Adipose tissue (tissue), 3 donors: Measurements from ENCODE around the gene DLG1. TPM values are rescaled to one million over a fixed set of nuclear protein-coding genes. Genes with fewer than 3 reads are reported as not detected.

Experiments
- H3K27ac ChIP-seq: one replicate; pipeline ENCODE4 v1.5.1; 2013; ENCODE audit warnings: low read depth, low read length
- WGBS, 3 donors: extraction: QIAGEN DNeasy Blood & Tissue Kit; methylation state at CpG; one replicate each; pipeline ENCODE4 v1.1.7; 2013; 5-methylcytosine and 5-hydroxymethylcytosine counted together
- polyA plus RNA-seq, 3 donors: library from polyadenylated mRNA; stranded (reverse); fragments of 200-250 nt; gene quantifications; one replicate each; pipeline ENCODE4 v1.2.3, GENCODE V29; 2013
- donor health status: healthy with polysubstance abuse.
- donor health status: Bipolar disorder and iron deficiency.
- donor health status: healthy.

Gene DLG1
- polyA plus RNA-seq, 3 donors: 9.1 to 23.3 (median 16.2) TPM

GRCh38 chr3:197259096-197259495 lies 39.3 kb downstream of the DLG1 start:
- WGBS, 3 donors: 65 to 83% (median 82%) methylated on average over 2 of the region's 2 CpGs
- no peak overlapping the region for H3K27ac ChIP-seq

- no peak overlapping the region for H3K27ac ChIP-seq
- WGBS, 3 donors: 55 to 67% (median 60%) methylated on average over 6 of the region's 6 CpGs
Observed at GRCh38 chr3:197258168-197258755, 40.1 kb downstream of the DLG1 start.

- no peak overlapping the region for H3K27ac ChIP-seq
- WGBS, 3 donors: 81 to 91% (median 83%) methylated on average over 5 of the region's 5 CpGs
Observed at GRCh38 chr3:197257711-197258110, 40.7 kb downstream of the DLG1 start.

DNA sequence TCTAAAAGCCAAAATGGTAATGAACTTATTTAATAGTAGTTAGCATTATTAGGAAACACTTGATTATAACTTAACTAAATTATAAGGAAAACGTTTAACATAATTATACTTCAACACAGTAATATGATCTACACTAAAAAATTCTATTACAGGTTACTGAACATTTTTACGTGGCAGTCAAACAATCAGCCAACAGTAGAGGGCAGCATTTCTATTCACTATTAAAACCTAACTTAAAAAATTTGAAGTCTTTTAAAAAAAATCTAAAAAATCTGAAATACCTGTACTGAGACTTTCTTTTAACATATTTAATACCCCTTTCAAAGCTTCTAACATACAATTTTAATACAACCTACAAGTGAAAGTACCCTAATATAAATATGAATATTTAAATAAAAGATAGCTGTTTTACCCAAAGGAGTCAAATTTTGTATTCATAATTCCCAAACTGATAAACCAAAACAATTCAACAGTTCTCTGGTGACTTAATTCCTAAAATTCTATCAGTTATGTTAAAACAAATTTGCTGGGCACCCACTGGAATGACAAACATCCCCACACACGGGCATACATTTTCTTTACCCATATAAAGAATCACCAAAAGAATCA lies 41.5 kb downstream of the DLG1 start:
- H3K27ac ChIP-seq: no peak overlapping the region
- WGBS, 3 donors: 20 to 26% (median 21%) methylated on average over 3 of the region's 3 CpGs

DNA sequence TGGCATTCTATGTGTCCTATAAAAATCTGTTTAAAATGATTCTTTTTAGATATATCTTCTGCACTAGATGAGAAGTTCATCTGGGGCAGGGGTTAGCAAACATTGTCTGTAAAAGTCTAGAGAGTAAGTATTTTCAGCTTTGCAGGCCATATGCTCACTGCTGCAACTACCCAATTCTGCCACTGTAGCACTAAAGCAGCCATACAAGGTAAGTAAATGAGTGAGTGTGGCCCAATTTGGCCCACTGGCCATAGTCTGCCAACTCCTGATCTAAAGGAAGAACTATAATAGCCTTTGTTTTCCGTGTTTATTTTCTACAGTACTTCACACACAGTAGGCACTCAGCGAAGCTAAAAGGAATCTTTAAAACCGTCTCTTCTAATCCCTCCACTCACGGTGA lies 42.3 kb downstream of the DLG1 start:
- H3K27ac ChIP-seq: no peak overlapping the region
- 79 to 86% (median 82%) methylated on average over 4 of the region's 4 CpGs for WGBS, 3 donors

GRCh38 chr3:197253238-197253947 lies 45.0 kb downstream of the DLG1 start:
- H3K27ac ChIP-seq: no peak overlapping the region
- WGBS, 3 donors: 76 to 85% (median 83%) methylated on average over 7 of the region's 7 CpGs

DNA sequence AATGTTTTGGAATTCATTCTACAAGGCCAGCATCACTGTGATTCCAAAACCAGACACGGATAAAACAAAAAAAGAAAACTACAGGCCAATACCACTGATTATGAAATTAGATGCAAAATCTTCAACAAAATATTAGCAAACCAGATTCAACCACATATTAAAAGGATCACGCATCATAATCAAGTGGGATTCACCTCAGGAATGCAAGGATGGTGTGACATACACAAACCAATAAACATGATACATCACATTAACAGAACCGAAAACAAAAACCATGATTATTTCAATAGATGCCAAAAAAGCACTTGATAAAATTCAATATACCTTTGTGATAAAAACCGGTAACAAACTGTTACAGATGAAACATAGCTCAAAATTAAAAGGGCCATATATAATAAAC lies 48.9 kb downstream of the DLG1 start:
- no peak overlapping the region for H3K27ac ChIP-seq
- WGBS, 3 donors: 72 to 97% (median 87%) methylated on average over 4 of the region's 4 CpGs

- WGBS, 3 donors: 96 to 99% (median 99%) methylated on average over 4 of the region's 4 CpGs
- no peak overlapping the region for H3K27ac ChIP-seq
Observed at GRCh38 chr3:197248341-197248740, 50.1 kb downstream of the DLG1 start.

DNA sequence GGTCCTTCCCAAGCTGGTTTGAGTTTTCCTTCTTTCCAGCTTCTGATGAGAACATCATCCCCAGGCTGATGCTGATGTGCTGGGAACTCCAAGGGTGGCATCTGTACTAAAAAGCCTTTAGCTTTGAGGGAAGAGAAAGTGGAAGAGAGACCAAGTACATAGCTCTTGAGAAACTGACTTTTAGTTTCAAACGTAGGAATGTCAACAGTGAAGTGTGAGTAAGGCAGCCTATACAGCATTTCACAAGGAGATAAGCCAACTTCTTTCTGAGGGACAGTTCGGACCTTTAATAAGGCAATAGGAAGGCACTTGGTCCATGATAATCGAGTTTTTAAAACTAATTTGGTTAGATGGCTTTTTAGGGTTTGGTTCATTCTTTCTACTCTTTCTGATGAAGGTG lies 53.7 kb downstream of the DLG1 start:
- 92 to 95% (median 94%) methylated on average over 3 of the region's 3 CpGs for WGBS, 3 donors
- H3K27ac ChIP-seq: no peak overlapping the region

DNA sequence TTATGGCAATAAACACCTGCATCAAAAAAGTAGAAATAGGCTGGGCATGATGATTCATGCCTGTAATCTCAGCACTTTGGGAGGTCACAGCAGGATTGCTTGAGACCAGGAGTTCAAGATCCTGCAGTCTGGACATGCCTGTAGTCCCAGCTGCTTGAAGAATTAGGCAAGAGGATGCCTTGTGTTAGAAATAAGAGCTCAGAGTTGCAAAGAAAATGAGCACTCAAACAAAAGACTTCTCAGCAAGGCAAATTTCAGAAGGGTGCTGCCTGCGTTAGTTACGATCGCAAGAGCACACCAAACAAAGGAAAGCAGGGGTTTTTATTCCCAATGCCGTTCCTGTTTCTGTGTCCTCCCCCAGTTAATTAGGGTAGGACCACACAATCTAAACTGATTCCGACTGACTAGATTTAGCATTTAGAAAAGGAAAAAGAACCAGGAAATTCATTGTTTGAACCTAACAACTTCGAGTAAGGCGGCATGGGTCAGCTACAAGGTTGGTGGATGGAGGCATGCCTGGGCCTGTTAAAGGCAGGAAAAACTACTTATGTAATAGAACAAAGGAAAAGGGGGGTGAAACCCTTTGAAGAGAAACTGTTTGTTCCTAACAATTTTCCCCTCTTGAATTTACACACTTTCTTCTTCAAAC lies 55.5 kb downstream of the DLG1 start:
- 83 to 98% (median 93%) methylated on average over 7 of the region's 7 CpGs for WGBS, 3 donors
- no peak overlapping the region for H3K27ac ChIP-seq

DNA sequence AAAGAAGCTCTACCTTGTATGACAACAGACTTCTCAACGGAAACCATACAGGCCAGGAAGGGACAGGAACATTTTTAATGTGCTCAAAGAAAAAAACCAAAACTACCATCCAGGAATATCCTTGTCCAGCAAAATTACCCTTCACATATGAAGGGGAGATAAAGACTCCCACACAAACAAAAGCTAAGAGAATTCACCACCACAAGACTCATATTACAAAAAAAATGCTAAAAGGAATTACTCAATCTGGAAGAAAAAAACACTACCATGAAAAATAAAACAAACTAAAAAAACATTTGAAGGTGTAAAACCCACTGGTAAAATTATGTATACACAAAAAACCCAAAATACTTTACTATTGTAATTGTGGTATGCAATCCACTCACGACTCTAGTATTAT lies 57.2 kb downstream of the DLG1 start:
- 94 to 99% (median 97%) methylated on average over 2 of the region's 2 CpGs for WGBS, 3 donors
- H3K27ac ChIP-seq: no peak overlapping the region

GRCh38 chr3:197239857-197240256 lies 58.6 kb downstream of the DLG1 start:
- no peak overlapping the region for H3K27ac ChIP-seq

DNA sequence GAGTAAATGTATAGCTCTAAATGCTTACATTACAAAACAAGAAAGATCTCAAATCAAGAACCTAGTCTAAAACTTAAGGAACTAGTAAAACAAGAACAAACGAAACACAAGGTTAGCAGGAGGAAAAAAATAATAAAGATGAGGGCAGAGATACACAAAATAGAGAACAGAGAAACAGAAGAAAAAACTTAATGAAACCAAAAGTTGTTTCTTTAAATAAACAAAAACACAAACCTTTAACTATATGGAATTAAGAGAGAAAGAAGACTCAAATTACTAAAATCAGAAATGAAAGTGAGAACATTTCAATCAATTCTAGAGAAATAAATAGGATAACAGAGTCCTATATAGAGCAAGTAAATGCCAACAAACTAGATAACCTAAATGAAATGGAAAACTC lies 59.6 kb downstream of the DLG1 start:
- 79 to 88% (median 86%) methylated on average over 1 of the region's 1 CpG for WGBS, 3 donors
- no peak overlapping the region for H3K27ac ChIP-seq

More at GRCh38 chr3:197239857-197240256, 58.6 kb downstream of the DLG1 start:
- 80 to 100% (median 90%) methylated on average over 1 of the region's 1 CpG for WGBS, 3 donors

DNA sequence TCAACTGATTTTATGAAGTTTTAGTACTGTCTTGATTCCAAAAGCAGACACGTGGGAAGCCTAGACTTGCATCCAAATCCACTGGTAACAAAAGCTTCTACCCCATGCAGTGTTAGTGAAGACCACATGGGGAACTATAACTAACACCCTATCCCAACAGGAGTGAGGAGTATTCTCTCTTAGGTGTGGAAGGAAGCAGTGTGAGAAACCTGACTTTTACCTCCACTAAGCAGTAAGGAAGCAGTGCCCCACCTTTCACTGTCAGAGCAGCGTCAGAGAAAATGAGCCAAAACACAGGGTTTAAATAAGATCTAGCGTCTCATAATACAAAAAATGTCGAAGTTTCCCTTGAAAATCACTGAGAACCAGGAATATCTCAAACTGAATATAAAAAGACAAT lies 60.5 kb downstream of the DLG1 start:
- H3K27ac ChIP-seq: no peak overlapping the region
- WGBS, 3 donors: 91 to 98% (median 94%) methylated on average over 4 of the region's 4 CpGs

GRCh38 chr3:197236362-197236761 lies 62.0 kb downstream of the DLG1 start:
- WGBS, 3 donors: 91 to 98% (median 94%) methylated on average over 4 of the region's 4 CpGs
- no peak overlapping the region for H3K27ac ChIP-seq

DNA sequence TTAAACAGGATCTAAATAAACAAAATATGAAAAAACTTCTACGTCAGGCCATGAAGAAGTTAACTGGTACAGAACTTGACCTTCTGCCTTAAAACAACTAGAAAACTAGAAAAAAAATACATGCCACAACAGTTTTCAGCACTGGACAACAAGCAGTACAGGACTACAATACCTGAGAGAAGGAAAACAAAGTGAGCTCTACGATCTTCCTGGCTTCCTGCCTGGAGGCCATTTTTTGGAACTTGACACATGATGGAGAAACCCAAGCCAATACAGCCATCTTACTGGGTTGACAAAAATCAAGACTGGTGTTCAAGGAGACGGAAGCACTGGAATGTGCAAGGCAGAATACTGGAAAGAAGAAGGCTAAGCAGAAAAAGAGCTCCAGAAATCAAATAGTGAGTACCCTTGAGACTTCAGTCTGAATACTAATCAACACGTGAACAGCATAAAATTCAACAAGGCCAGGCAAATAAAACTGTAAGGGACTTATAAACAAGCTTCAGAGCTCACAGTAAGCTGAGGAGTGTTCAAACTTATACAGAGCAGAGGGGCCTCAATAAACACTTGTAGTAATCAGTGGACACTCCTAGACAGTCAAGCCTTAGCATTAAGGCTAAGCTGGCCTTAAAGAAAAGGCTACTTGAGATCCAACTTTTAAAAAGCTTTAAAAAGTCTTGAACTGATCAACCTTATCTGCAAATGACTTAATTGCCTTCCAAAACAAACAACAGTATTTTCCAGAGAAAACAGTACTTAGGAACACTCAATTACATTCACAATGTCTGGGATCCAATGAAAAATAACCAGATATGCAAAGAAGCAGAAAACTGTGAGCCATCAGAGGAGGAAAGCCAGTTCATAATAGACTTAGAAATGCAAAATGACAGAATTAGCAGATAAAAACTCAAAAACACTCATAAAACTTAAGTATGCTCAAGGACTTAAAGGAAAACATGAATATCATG lies 63.2 kb downstream of the DLG1 start:
- H3K27ac ChIP-seq: no peak overlapping the region
- 54 to 88% (median 84%) methylated on average over 4 of the region's 4 CpGs for WGBS, 3 donors

DNA sequence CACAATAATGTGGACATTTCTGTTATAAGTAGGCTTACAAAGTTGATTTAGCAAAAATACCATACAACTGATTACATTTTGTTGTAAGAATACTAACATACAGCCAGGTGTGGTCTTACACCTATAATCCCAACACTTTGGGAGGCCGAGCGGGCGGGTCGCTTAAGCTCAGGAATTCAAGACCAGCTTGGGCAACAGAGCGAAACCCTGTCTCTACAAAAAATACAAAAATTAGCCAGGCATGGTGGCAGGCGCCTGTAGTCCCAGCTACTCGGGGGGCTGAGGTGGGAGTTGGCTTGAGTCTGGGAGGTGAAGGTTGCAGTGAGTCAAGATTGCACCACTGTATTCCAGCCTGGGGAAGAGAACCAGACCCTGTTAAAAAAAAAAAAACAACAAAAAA lies 67.1 kb downstream of the DLG1 start:
- 97 to 98% (median 97%) methylated on average over 7 of the region's 7 CpGs for WGBS, 3 donors
- no peak overlapping the region for H3K27ac ChIP-seq

DNA sequence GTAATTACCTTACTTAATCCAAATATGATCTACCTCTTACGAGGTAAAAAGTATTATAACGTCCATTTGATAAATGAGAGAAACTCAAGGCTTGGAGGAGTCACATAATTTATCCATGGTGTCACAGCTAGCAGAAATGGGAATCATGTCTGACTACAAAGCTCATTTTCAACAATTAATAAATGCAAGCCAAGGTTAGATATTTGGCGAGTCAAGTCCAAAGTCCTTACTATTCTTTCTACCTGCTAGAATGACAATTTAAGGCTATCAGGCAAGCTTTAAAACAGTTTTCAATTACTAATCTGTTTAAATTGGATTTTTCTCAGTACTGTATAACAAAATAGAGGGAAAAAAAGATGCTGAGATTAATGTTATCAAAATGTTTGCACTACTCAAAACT lies 68.6 kb downstream of the DLG1 start:
- no peak overlapping the region for H3K27ac ChIP-seq
- 38 to 89% (median 78%) methylated on average over 3 of the region's 3 CpGs for WGBS, 3 donors
